NCI-H1417 (cell line): ENCODE results near the gene TTPAL.
"Not testable (repeated sequence)": the region's sequence is repeated elsewhere in the genome, so short reads cannot be mapped to it uniquely, and the experiment has no call there.

ENCODE experiments used
- DNase-seq, 3 experiments: peaks; one replicate each; lab custom pipeline; 2025; lab: John Stamatoyannopoulos, UW

TTPAL gene

DNA sequence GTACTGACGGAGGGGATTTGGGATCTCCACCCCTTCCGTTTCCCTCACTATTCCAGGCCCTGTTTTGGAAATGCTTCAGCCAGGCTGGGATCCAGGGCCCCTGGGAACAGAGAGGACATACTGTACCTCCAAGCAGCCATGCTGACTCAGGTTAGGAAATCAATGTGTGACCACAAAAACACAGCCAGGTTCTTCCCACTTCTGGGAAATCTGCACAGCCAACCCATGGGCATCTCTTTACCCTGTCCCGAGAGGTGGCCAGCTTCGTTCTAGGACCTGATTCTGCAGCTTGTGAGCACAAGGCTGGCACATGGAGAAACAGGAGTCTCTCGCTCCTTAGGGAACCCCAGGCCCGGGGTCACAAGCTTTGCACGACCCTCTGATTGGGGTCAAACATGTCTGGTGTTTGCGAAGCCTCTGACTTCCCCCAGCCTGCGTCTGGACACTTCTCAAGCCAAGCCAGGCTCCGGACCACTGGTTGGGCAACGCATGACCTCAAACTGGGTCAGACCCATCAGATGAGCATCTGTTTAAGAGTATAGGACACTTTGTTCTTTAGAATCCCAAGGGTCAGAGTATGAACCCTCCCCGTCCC, 8.3 kb upstream of the TTPAL start:
- no peak for DNase-seq

DNA sequence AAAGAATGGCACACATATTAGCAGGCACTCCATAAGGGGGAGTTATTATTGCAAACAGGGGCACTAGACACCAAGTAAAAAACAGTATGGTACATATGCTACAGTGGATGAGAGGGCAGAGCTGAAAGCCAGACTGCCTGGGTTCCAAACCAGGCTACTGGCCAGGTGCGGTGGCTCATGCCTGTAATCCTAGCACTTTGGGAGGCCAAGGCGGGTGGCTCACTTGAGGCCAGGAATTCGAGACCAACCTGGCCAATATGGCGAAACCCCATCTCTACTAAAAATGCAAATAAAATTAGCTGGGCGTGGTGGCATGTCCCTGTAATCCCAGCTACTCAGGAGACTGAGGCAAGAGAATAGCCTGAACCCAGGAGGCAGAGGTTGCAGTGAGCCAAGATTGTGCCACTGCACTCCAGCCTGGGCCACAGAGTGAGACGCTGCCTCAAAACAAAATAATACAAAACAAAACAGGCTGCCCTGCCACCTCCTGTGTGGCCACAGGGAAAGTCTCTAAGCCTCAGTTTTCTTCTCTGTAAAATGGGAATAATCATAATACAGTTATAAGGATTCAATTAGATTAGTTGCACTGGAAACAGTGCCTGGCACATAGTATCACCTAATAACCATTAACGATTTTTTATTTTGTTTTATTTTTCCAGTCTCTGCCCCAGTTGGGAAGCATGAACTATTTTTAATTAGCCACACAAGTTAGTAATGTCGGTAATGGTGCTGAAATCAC, 7.5 kb upstream of the TTPAL start:
- no peak for DNase-seq

DNA sequence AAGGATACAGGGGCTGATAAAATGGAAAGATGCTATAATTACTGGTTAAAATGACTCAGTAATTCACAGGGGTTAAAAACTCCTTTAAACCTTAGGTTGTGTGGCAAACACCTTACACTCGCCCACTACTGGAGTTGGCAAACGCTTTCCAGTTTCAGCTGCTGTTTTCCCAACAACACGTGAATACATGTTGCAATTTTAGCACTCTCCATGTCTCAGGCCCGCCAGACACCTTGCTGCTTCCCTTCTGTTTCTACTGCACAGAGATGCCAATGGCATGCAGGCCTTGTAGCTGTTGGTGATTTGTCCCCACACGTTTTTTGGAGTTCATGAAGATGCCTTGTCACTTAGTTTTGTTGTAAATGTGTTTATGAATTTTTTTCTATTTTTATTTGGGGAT, 5.3 kb upstream of the TTPAL start:
- no peak for DNase-seq

DNA sequence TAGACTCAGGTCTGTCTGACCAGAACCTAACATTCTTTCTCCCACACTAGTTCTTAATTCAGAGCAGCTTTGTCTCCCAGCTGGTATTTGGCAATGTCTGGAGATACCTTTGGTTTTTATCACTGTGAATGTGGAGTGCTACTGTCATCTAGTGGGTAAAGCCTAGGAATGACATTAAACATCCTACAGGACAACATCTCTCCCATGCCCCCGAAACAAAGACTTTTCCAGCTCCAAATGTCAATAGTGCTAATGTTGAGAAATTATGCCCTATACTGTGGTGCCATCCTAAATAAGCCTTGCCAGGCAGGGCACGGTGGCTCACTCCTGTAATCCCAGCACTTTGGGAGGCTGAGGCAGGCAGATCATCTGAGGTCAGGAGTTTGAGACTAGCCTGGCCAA, 4.2 kb upstream of the TTPAL start:
- DNase-seq = peak in 1 of 3 experiments; percentile 57

DNA sequence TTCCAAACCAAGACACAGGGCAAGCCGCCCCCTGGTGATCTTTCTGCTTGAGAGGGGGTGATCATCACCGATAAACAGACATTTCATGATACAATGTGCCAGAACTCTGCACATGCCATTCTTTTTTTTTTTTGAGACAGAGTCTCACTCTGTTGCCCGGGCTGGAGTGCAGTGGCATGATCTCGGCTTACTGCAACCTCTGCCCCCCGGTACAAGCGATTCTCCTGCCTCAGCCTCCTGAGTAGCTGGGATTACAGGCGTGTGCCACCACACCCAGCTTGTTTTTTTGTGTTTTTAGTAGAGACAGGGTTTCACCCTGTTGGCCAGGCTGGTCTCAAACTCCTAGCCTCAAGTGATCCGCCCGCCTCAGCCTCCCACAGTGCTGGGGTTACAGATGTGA, 3.4 kb upstream of the TTPAL start:
- DNase-seq = not testable (repeated sequence)

DNA sequence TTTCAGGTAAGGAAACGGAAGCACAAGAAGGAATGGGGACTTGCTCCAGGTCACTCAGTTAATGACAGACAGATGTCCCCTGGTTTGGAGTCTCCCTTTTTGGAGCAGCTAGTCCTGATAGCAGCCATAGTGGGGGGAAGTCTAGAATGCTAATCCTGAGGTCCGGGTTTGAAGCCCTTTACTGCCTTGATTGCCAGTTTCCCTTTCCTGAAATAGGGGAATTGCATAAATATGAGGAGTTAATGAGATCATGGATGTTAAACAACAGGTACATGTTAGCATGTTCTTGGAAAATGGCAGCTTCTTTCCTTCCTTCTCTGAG, 341 bp upstream of the TTPAL start:
- no peak for DNase-seq

DNA sequence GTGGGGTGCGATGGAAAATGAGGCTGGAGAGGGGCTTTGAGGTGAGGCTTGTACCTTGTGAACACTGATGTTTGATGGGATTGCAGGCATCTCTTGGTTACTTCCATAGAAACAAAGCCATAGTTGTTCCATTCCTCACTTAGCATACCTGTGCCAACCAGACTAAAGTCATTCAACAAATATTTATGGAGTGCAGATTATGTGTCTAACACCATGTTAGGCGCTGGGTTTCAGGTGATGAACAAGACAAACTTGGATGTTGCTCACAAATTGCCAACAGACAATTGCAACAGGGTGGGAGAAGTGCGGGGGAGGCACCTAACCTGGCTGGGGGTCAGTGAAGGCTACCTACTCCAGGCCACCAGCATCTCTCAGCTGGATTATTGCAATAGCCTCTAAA, 1.5 kb downstream of the TTPAL start:
- no peak for DNase-seq

DNA sequence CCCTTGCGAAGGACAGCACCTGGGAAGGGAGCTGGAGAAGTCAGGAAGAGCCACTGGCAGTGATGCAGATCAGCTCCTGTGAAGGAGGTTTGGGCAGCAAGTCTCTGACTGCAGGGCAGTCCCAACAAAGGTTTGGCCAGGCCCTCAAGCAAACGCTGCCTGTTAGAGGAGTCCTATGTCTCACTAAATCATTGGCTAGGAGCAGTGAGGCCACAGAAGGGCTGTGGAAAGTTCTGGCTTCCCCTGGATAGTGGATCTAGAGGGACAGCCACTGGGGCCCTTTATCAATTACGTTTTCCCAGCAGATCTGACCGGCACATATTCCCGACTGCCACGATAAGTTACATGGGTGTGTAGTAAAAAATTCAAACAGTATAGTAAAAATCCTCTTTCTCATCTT, 2.5 kb downstream of the TTPAL start:
- no peak for DNase-seq

DNA sequence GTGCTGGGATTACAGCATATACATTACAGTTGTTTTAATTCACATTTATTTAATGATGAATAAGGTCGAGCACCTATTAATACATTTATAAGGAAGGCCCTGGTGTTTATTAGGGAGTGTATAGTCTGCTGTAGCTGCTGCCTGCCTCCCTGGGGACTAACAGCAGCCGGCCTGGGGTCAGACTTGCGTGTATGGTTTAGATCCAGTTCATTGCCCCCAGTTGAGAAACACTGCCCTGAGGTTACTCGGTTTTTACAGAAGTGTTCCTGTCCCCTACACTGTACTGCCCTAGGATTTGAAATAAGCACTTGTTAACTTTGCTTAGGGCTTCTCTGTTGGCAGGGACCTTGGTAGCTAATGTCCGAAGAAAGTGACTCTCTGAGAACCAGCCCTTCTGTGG, 4.0 kb downstream of the TTPAL start:
- DNase-seq = no peak

DNA sequence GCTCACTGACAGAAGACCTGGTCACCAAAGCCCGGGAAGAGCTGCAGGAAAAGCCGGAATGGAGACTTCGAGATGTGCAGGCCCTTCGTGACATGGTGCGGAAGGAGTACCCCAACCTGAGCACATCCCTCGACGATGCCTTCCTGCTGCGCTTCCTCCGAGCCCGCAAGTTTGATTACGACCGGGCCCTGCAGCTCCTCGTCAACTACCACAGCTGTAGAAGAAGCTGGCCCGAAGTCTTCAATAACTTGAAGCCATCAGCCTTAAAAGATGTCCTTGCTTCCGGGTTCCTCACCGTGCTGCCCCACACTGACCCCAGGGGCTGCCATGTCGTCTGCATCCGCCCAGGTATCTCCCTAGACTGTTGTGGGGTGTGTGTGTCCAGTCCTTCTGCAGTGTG, 4.4 kb downstream of the TTPAL start:
- no peak for DNase-seq

DNA sequence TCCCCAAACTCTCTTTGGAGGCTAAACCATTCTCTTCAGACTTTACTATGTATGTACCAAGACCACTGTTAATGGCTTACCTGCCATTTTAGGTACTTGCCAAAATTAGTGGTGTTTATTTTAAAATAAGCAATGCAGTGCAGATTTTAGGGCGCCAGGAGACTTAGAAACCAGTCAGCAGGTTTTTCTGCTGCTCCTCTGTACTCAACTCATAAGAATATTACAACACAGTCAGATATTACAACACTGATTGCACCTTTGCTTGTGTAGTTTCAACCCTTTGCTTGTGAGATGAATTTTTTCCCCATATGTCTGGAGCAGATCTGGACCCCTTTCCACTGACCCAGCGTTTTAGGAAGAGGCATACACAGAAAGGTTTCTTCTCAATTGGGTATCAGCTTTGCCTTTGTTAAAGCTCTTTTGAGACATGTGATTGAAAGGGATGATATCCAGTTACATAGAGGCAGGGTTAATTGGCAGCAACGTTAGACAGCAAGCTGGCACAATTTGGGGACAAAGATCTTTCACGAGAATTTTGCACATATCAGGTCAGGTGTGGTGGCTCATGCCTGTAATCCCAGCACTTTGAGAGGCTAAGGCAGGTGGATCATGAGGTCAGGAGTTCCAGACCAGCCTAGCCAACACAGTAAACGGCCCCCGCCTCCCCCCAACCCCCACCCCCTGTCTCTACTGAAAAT, 6.2 kb downstream of the TTPAL start:
- no peak for DNase-seq

DNA sequence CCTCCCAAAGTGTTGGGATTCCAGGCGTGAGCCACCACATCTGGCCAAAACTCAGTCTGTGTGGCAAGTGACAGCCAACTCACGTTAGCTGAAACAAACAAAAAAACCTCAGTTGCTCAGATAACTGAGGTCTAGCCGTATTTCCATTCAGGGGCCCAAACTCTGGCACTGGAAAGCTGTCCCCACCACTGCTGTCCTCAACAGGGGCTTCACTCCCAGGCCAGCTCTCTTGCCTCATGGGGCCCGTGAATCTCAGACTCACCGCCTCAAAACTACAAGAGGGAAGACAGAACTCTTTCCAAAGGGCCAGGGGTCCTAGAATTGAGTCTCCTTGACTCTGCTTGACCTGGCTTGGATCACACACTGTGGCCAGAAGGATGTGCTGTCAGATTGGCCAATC, 7.4 kb downstream of the TTPAL start:
- DNase-seq = no peak

DNA sequence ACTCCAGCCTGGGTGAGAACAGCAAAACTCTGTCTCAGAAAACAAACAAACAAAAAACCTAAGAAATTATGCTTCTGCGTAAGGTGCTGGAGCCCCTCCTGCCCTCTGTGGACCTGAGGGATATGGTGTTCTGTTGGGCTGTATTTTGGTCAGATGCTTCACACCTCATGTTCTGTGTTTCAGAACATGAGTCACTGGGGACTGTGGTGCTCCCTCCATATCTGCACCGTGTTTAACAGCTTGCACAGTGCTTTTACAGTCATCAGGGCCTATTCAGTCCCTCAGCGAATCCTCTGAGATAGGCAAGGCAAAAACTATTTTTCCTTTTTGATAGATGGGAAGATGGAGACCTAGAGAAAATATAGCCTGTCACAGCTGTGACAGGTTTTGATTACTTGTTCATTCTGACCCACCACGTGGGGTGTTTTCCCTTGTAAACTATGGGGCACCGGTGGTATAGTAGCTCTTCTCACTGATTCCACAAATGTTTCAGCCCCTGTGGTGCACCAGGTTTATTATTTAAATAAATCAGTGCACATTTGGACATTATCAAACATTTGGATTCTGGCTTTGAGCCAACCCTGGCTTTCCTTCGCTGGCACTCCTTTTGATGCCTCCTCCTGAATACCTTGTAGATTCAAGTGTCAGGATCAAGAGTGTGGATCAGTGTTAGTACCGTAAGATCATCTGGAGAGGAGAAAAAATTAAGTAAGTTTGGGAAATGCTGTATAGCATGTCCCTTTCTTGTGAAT, 9.6 kb downstream of the TTPAL start:
- DNase-seq = no peak

DNA sequence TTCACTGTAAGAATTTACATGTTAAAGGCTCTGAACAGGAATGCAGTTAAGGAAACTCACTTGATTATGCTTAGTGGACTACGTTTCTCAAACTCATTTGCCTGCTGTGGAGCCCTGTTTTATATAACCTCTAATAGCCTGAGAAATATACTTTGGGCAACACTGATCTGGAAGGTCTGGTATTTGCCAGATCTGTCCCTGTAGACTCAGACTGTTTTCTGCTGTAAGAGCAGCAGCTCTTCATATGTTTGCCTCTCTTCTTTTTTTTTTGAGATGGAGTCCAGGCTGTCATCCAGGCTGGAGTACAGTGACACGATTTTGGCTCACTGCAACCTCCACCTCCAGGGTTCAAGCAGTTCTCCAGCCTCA, 10.1 kb downstream of the TTPAL start:
- DNase-seq = no peak

DNA sequence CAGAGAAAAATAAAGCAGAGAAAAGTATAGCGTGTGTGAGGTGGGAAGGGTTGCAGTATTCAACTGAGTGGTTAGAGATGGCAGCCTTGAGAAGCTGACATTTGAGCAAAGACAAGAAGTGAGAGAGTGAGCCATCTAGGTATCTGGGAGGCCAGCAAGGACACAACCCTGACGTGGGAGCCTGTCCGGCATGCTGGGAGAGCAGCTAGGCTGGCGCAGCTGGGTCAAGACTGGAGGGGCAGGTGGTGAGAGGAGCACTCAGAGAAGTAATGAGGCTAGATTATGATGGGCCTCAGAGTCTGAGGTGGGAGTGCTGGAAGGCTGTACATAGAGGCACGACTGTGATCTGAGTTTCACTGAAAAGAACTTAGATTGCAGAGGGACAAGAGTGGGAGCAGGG, 12.9 kb downstream of the TTPAL start:
- no peak for DNase-seq

DNA sequence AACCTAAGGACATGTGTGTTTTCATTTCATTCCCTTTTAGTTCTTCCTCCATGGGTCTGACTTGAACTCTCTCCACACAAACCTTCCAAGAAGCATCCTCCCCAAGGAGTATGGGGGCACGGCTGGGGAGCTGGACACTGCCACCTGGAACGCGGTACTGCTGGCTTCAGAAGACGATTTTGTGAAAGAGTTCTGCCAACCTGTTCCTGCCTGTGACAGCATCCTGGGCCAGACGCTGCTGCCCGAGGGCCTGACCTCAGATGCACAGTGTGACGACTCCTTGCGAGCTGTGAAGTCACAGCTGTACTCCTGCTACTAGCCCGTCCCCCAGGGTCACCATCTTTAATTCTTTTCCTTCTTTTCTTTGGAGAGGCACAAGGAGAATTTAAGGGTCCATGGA, 13.5 kb downstream of the TTPAL start:
- no peak for DNase-seq

DNA sequence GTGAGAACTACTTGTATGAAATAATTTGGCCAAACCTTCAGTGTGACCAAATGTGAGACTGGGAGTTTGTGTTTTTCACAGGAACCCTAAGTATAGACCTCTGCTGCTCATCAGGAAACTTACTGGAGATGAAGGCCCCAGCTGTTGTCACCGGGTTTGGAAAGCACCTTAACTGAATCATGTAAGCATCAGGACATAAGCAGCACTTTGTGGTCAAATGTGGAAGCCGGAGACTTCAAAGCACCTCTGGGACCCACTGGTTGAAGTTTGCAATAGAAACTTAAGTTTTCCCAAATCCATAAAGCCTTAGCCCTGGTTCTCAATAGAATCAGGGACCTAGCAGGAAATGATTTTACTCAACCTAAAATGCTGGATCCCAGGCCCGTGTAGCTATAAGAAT, 14.3 kb downstream of the TTPAL start:
- no peak for DNase-seq

DNA sequence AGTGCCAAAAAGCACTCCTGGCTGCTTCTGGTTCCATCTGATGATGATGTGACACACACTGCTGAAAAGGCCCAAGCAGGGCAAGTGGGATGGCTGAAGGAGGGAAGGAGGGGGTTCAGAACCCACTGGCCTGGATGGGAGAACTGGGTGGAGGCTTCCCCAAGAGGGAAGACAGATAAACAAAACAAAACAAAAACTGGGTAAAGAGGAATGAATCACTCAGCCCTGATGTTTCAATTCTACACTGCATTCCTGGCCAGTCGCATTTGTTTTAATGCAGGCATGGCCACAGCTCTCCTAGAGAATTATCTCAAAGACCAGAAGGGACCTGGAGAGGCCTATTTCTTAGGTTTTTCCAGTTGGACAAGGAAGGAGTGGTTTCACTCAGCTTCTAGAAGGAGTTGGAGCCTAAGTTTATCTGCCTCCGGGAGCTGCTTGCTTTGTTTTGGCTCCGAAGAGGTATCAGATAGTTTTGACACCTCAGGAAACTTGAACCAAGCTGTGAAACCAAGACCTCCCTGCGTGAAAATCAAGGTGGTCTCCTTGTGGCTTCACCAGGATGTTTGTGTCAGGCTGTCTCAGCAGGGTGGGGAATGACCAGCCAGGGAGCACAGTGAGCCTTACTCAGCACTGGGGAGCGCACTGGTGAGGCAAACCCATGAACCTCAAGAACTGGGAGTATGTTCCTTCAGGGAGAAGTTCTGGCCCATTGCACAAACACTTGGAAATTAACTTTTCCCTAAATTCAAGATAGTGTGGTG, 16.1 kb downstream of the TTPAL start:
- no peak for DNase-seq

DNA sequence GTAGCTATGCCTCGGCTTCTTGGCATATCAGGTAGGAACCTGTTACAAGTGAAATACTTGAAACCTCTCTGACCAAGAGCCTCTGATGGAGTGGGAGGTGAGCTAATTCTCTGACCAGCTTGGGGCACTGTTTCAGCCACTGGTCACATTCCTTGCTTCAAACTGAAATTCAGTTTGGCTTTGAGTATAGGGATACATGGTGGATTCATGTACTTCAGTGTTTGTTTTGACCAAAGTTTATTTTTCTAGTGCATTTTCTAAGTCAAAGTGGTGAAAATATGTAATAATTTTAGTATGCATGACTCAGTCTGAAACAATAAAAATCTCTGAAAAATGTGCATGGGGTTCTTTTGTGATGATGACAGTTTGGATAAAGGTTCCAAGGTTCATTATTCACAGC, 18.6 kb downstream of the TTPAL start:
- no peak for DNase-seq

DNA sequence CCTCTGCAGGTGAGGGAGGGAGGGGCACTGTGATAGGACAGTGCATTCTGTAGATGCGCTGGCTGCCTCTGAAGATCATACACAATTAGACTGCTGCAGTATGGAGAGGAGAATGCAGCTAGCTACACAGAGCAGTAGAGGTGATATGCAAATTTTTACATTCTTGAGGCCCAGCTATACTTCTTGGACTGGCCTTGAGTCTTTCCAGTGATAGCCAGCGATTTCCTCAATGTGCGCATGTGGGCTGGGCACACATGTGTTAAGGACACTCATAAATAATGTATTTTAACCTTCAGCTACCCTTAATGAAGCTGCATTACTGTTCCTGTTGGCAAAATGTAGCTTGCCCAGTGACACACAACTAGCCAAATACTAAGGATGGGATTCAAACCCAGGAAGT, 19.0 kb downstream of the TTPAL start:
- DNase-seq = no peak

DNA sequence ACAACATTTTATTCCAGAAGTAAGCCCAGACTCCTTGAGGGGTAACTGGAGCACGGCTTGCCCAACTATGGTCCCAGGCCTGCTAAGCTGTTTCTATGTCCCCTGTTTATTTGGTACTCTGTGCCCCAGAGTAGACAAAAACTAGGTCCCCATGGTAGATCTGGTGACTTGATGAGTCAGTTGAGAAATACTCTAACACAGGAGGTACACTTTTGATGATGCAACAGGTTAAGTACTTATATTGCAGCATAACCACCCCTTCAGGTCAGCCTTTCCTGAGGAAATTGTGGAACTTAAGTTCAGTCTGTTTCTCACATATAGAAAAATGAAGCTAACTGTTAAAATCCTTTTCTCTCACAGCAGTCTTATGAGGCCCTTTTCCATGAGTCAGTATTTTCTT, 19.6 kb downstream of the TTPAL start:
- DNase-seq = no peak

DNA sequence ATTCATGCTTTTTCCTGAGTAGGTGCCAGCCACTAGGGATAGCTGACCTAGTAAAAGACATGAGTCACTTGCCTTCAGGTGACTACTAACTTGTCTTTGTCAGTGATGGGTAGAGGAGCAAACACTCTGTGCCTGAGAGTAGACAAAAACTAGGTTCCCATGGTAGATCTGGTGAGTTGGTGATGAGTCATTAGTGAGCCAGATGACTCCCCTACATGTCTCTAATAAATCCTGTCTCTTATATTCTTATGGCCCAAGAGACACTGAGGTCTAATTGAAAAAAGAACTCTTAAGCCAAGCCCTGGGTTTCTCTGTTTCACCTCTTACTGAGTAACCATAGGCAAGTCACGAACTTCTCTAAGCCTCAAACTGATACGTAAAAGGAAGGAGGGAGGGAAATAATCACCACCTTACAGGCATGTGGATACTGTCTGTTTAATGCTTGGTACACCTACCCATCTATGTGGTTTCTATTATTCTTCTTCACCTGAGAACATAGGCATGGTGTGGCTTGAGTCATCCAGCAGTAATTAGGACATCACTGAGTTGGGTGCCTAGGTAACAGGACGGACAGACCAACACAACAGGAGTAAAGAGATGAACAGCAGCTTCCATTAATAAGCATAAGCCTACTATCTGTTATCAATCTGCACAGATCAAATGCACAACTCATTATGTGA, 20.3 kb downstream of the TTPAL start:
- DNase-seq = no peak
